Right ventricle myocardium superior (tissue), 1 donor: ENCODE results near the gene PWWP2A. TPM values are rescaled to one million over a fixed set of nuclear protein-coding genes. Genes with fewer than 3 reads are reported as not detected.
"Not testable (repeated sequence)": the region's sequence is repeated elsewhere in the genome, so short reads cannot be mapped to it uniquely, and the experiment has no call there.

Source experiments
- ATAC-seq: fragments of 200-7000 bp; cut with Tn5 transposase; one replicate; pipeline ENCODE4 v1.9.1; 2020; ENCODE audit warnings: mild to moderate bottlenecking; ENCODE audit not compliant: poor library complexity
- DNase-seq: peaks from one replicate; pipeline ENCODE4 v3.0.0-alpha.2; 2020
- intact Hi-C: fragments of 100-400 bp; cut with DNase I; formaldehyde crosslinking; loops from one replicate; pipeline ENCODE4 v1.11.2; 2022
- long read RNA-seq: library from polyadenylated mRNA; unstranded; transcript quantifications from one replicate; pipeline ENCODE4 v2.0.0, GENCODE V29; 2021
- total RNA-seq: library from RNA; stranded (reverse); fragmentation: NEBNext Ultra II Directional; extraction: Animal tissue kit (Norgen Biotek cat#: 25700); gene quantifications from one replicate; pipeline ENCODE4 v1.2.1, GENCODE V29; 2021
- donor health status: DM: no; HTN: yes; CAD: no; lungs with severe emphysema.

Gene PWWP2A, protein sequence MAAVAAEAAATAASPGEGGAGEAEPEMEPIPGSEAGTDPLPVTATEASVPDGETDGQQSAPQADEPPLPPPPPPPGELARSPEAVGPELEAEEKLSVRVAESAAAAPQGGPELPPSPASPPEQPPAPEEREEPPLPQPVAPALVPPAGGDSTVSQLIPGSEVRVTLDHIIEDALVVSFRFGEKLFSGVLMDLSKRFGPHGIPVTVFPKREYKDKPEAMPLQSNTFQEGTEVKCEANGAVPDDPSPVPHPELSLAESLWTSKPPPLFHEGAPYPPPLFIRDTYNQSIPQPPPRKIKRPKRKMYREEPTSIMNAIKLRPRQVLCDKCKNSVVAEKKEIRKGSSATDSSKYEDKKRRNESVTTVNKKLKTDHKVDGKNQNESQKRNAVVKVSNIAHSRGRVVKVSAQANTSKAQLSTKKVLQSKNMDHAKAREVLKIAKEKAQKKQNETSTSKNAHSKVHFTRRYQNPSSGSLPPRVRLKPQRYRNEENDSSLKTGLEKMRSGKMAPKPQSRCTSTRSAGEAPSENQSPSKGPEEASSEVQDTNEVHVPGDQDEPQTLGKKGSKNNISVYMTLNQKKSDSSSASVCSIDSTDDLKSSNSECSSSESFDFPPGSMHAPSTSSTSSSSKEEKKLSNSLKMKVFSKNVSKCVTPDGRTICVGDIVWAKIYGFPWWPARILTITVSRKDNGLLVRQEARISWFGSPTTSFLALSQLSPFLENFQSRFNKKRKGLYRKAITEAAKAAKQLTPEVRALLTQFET
- 8.8 TPM for total RNA-seq
- long read RNA-seq, transcript PWWP2A-205 (3 exons, 1,819 nt): major isoform, 8 of 20 reads
- long read RNA-seq, partial matches to known transcripts: 0 of 20 reads
- long read RNA-seq, other reads (novel, unspliced or antisense): 6 of 20 reads

DNA sequence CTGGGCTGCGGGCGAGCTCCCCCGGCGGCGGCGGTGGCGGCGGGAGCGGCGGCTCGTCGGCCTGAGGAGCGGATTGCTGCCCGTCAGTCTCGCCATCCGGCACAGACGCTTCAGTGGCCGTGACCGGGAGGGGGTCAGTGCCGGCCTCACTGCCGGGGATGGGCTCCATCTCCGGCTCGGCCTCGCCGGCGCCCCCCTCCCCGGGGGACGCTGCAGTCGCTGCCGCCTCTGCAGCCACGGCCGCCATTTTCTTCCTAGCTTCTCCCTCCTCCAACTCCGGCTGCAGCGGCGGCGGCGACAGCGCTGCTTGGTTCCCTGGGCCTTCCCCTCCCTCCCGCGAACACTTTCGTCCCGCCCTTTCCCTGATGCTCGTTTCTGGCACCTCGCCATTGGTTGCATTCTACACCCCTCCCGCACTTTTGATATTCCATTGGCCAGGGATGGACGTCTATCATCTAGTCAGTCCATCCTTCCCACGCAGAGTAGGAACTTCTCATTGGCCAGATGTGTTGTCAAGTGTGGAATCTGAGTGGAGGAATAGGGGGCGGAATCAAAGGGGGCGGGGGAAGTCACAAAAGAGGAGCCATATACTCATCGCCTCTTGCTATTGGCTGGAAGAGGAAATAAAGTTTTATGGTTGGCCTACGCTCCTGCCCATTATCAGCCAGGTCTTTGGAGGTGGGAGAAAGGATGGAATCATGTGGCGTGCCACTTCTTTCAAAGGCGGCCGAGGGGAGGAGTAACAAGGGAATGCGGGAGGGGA, at the start of gene PWWP2A:
TSS of gene PWWP2A (minus strand) at position 309 of the 763 bp plus-strand sequence. CDS start at position 247, 62 bp downstream.
- DNase-seq (peak; percentile 98), ATAC-seq (peak; percentile 96)
- intact Hi-C loops: no loop called here

DNA sequence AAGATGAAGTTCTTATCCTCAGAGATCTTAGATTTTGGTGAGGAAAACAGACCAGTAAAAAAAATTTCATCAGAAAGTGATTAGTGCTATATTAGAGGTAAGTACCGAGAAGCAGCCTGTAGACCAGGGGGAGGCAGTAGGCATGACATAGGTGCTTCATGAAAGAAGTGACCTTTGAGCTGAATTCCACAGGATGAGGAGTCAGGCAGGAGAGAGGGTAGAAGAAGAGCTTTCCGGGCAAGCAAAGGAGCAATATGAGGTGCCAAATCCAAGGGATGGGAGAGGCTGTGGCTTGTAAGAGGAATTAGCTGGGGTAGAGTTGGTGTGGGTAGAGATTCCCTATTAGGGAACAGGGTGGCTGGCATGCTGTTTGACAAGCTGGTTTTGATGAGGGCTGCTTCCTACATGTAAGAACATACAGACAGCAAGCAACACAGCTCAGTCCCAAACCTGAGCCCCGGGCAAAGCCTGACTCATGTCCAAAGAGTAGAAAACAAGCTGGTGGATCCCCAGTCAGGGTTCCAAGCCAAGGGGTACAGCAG, 48.4 kb upstream of the PWWP2A start:
- ATAC-seq (no peak), DNase-seq (no peak)
- intact Hi-C loops: no loop called here

DNA sequence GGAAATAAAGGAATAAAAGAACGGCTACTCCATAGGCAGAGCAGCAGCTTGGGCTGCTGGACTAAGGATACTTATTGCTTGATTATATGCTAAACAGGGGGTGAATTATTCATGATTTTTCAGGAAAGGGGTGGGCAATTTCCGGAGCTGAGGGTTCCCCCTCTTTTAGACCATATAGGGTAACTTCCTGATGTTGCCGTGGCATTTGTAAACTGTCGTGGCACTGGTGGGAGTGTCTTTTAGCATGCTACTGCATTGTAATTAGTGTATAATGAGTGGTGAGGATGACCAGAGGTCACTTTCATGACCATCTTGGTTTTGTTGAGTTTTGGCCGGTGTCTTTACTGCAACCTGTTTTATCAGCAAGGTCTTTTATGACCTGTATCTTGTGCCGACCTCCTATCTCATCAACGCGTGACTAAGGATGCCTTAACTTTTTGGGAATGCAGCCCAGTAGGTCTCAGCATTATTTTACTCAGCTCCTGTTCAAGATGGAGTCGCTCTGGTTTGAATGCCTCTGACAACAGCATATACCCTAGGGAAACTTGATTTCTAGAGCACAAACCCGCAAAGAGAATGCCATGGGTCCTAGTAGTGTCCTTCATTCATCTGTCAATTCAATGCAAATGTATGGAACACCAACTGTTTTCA, 47.8 kb upstream of the PWWP2A start:
- intact Hi-C loops: no loop called here
- ATAC-seq (no peak), DNase-seq (no peak)

DNA sequence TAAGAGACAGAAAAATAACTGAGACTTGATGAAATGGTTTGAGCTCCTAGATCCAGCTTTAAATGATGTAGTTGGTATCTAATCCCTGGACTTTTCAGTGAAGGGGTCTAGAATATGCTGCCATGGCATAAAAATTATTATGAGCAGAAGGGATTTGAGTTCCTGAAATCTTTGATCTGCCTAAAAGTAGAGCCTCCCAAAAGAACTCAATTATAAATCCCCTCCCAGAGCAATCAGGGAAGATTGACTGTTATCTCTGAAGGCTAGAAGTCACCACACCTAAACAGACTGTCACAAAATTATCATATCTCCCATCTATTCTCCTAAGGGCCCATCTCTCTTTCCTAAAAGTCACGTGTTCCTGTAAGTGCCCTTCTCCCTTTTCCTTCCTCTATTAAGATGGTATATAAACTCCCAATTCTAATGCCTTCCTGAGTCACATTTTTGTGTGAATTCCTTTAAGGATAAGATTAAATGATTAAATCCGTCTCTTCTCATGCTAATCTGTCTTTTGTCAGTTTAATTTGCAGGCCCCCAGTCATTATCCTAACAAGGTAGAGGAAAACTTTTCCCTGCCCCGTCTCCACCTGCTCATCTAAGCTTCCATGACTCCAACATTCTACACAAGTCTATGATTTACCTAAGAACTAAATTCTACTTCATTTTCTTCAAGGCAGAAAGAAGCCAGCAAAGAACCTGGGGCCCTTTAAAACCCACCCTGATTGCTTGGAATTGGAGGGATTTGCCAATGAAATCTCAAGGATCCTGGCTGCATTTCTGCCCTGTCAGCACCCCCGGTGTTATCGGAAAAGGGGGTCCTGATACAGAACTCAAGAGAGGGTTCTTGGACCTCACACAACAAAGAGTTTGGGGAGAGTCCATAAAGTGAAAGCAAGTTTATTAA, 47.1 kb upstream of the PWWP2A start:
- intact Hi-C loops: no loop called here
- ATAC-seq (no peak), DNase-seq (no peak)

DNA sequence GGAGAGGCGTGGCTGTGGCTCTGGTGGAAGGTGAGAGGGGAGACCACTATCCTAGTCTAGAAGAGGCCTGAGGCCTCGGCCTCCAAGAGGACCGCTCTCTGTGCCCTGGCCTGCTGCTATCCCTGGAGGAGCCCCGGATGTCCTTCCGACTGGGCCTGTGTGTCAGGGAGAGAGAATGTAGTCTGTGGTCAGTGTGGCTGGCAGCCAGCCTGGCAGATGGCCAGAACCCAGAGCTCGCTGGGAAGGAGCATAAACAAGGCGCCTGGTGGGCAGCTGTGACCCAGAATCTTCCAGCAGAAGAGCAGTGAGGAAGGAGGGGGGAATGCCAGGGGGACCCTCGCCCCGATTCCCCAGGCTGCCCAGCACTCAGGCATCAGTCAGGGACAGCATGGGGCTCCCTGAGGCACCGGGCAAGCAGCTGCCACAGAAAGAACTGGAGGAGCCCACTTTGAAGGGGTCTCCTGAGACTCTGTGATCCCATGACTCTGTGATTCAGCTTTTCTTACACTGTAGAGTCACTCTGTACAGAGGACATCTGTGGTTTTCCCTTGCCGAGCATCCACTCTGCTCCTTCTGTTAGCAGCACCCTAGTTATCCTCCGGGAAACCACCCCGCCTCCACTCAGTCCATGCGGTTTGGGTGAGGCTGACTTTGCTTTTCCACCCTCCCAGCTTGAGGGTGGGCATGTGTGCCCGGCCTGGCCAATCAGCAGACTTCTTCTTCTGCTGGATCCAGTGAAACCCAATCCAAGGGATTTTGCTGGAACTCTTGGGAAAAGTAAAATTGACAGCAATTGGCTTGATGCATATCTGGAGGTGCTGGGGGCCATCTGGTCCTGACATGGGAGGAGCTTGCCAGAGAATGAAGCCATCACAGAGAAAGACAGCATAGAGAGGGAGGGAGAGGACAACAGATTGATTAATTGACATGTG, 46.2 kb upstream of the PWWP2A start:
- intact Hi-C loops: no loop called here
- DNase-seq: peak; percentile 93
- ATAC-seq: peak; percentile 85

DNA sequence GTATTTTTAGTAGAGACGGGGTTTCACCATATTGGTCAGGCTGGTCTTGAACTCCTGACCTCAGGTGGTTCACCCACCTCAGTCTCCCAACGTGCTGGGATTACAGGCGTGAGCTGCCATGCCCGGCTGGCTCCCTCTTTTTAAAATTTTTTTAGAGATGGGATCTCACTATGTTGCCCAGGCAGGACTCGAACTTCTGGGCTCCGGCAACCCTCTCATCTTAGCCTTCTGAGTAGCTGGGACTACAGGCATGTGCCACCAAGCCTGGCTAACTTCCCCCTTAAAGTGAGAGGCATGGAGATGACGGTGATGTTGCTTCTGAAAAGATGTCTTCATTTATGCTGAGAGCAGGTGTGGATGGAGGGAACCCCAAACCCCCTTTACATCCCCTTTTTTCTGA, 43.7 kb upstream of the PWWP2A start:
- intact Hi-C loops: no loop called here
- no peak for DNase-seq
- no peak for ATAC-seq

DNA sequence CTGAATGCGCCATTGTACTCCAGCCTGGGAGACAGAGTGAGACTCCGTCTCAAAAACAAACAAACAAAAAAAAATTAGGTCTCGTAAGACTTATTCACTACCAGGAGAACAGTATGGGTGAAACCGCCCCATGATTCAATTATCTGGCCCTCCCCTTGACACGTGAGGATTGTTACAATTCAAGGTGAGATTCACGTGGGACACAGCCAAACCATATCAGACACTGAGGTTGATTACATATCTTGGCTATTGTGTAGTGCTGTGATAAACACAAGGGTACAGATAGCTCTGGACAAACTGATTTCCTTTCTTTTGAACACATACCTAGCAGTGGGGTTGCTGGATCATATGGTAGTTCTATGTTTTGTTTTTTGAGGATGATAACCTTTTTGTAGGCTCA, 42.4 kb upstream of the PWWP2A start:
- ATAC-seq: no peak
- no peak for DNase-seq
- intact Hi-C loops: no loop called here

DNA sequence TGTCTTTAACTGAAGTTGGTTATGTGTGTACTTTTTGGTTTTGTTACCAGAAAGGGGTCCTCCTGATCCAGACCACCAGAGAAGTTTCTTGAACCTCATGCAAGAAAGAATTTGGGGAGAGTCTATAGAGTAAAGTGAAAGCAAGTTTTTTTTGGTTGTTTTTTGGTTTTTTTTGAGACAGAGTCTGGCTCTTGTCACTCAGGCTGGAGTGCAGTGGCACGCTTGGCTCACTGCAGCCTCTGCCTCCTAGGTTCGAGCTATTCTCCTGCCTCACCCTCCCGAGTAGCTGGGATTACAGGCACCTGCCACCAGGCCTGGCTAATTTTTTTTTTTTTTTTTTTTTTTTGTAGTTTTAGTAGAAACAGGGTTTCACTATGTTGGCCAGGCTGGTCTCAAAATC, 41.6 kb upstream of the PWWP2A start:
- intact Hi-C loops, DNase-seq, ATAC-seq: not testable (repeated sequence)

DNA sequence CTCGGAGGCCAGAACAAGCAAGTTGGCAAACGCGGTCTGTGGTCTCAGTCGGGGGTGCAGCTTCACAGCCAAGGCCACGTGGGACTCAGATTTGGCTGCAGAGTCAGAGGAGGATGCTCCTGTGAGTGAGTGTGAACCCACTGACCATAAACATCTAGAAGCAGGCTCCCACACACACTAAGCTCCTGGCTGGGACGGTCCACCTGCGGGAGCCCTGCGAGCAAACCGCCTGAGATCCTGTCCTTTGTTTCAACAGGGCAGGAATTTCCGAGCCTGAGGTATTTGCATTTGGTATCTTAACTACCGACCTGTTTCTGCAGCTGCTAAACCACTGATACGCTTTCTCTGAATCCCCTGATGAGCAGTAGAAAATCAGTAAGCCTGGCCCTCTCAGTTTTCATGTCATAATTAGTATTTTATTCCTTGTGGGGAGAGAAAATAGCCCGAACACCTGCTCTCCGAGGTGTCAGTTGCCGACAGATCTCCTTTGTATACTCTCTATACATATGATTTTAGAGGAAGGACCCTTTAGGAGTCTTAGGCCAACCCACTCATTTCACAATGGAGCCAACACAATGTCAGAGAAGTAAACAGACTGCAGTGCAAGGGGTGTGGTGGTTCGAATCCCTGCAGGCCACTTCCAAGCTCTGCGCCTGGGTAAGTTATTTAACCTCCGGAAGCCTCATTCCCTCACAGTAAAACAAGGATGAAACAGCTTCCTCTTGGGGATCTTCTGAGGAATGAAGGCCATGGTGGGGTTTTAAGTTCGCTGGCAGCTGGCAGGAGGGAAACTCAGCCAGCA, 40.9 kb upstream of the PWWP2A start:
- ATAC-seq (no peak), DNase-seq (no peak)
- intact Hi-C loops: no loop called here

DNA sequence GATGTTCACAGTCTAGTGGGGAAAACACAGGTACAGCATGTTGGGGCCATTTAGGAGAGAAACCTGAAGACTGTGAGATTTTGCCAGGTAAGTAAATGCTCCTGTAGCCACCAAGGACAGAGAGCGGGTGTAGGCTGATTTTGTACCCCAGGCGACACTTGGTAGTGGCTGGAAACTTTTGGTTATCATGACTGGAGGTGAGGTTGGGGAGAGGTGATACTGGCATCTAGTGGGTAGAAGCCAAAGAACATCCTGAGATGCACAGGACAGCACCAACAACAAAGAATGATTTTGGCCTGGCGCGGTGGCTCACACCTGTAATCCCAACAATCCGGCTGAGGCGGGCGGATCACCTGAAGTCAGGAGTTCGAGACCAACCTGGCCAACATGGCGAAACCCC, 38.8 kb upstream of the PWWP2A start:
- no peak for ATAC-seq
- DNase-seq: no peak
- intact Hi-C loops: no loop called here

DNA sequence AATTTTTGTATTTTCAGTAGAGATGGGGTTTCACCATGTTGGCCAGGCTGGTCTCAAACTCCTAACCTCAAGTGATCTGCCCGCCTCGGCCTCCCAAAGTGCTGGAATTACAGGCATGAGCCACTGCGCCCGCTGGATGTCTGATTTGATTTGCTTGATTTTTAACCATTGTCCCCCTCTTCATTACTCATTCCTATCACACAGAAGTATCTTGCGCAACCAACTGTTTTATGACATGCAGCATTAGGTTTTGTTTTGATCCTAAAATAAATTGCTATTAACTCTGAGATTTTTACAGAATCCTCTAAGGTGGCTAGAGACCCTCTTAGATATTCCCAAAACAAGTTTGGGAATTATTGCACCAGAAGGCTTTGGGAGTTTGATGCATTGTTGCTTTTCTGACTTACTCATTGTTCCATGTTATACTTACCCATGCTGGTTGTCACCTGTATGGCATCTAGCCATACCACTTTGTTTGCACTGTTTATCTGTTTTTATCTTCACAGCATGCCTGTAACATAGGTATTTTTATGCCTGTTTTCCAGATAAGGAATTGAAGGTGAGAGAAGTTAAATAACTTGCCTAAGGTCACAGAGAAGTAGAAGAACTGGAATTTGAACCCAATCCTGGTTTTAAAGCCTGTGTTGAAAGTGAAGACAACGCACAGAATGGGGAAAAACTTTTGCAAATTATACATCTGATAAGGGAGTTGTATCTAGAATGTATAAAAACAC, 35.9 kb upstream of the PWWP2A start:
- DNase-seq: no peak
- intact Hi-C loops: no loop called here
- no peak for ATAC-seq

DNA sequence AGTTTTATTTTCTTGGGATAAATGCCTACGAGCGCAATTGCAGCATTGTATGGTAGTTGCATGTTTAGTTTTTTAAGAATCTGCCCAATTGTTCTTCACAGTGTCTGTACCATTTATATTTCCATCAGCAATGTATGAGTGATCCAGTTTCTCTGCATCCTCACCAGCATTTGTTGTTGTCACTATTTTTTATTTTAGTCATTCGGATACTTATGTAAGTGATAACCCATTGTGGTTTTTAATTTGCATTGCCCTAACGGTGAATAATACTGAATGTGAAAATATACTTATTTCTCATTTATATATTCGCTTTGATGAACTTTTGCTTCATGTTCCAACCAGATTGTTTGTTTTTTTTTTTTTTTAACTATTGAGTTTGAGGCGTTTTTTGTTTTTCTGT, 33.7 kb upstream of the PWWP2A start:
- ATAC-seq (no peak), DNase-seq (no peak)
- intact Hi-C loops: no loop called here

DNA sequence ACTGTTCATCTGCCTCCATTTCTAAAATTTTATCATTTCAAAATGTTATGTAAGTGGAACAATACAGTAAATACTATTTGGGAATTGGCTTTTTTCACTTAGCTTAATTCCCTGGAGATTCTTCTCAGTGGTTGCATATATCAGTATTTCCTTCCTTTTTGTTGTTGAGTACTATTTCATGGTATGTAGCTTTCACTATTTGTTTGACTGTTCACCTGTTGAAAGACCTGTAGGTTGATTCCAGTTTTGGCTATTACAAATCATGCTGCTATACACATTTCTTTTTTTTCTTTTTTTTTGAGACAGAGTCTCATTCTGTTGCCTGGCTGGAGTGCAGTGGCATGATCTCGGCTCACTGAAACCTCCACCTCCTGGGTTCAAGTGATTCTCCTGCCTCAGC, 33.0 kb upstream of the PWWP2A start:
- intact Hi-C loops: no loop called here

DNA sequence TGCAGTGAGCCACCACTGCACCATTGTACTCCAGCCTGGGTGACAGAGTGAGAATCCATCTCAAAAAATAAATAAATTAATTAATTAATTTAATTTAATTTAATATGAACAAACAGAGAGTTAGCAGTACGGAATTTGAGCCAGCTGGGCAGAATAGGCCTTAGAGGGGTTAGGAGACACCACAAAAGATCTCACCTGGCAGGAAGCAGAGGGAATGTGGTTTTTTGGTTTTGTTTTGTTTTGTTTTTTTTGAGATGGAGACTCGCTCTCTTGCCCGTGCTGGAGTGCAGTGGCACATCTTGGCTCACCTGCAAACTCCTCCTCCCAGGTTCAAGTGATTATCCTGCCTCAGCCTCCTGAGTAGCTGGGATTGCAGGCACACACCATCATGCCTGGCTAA, 31.8 kb upstream of the PWWP2A start:
- intact Hi-C loops: no loop called here
- no peak for ATAC-seq
- DNase-seq: no peak

More for the DNA sequence above, 33.0 kb upstream of the PWWP2A start:
- DNase-seq (no peak), ATAC-seq (no peak)

DNA sequence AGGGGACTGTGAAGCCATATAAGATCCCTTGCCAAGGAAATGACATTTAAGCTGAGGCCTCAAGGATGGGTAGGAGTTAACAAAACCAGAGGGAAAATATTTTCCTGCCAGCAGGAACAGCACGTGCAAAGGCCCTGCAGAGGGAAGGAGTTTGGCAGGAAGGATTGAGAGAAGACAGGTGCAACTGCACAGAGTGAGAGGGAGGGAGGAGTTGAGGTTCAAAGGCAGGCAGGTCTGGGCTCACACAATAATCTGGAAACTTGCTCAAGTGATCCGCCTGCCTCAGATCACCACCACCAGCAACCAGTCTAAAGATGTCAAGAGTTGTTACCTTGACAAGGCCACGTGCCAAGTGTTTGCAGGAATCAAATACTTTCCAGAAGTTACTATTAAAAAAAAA, 31.1 kb upstream of the PWWP2A start:
- no peak for ATAC-seq
- no peak for DNase-seq
- intact Hi-C loops: no loop called here
